GM10266 (cell line): ENCODE results near the gene LATS1.
"Not testable (repeated sequence)": the region's sequence is repeated elsewhere in the genome, so short reads cannot be mapped to it uniquely, and the experiment has no call there.

Experiments used
- DNase-seq: peaks from one replicate; pipeline ENCODE4 v3.0.0; 2012; ENCODE audit errors: extremely low spot score
- TF ChIP-seq, protein P1 (sequence below): IDR thresholded peaks from 2 replicates; pipeline ENCODE4 v1.5.1; 2012; ENCODE audit warnings: mild to moderate bottlenecking, low read depth; ENCODE audit not compliant: control insufficient read depth, insufficient read depth; ENCODE audit errors: missing control alignments

Gene LATS1

DNA sequence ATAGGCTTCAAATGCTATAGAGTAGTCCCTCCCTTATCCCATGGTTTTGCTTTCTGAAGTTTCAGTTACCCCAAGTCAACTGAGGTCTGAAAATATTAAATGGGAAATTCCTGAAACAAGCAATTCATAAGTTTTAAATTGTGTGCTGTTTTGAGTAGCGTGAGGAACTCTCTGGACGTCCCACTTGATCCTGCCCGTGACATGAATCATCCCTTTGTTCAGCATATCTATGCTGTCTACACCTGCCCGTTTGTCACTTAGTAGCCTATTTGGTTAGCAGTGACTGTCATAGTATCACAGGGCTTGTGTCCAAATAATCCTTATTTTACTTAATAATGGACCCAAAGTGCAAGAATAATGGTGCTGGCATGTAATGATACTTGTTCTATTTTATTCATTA is 36.6 kb upstream of the LATS1 start:
- TF ChIP-seq, protein P1, sequence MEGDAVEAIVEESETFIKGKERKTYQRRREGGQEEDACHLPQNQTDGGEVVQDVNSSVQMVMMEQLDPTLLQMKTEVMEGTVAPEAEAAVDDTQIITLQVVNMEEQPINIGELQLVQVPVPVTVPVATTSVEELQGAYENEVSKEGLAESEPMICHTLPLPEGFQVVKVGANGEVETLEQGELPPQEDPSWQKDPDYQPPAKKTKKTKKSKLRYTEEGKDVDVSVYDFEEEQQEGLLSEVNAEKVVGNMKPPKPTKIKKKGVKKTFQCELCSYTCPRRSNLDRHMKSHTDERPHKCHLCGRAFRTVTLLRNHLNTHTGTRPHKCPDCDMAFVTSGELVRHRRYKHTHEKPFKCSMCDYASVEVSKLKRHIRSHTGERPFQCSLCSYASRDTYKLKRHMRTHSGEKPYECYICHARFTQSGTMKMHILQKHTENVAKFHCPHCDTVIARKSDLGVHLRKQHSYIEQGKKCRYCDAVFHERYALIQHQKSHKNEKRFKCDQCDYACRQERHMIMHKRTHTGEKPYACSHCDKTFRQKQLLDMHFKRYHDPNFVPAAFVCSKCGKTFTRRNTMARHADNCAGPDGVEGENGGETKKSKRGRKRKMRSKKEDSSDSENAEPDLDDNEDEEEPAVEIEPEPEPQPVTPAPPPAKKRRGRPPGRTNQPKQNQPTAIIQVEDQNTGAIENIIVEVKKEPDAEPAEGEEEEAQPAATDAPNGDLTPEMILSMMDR, result no peak
- DNase-seq, result no peak

DNA sequence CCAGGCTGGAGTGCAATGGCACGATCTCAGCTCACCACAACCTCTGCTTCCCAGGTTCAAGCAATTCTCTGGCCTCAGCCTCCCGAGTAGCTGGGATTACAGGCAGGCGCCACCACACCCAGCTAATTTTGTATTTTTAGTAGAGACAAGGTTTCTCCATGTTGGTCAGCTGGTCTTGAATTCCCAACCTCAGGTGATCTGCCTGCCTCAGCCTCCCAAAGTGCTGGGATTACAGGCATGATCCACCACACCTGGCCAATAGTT is 35.4 kb upstream of the LATS1 start:
- DNase-seq, result not testable (repeated sequence)

DNA sequence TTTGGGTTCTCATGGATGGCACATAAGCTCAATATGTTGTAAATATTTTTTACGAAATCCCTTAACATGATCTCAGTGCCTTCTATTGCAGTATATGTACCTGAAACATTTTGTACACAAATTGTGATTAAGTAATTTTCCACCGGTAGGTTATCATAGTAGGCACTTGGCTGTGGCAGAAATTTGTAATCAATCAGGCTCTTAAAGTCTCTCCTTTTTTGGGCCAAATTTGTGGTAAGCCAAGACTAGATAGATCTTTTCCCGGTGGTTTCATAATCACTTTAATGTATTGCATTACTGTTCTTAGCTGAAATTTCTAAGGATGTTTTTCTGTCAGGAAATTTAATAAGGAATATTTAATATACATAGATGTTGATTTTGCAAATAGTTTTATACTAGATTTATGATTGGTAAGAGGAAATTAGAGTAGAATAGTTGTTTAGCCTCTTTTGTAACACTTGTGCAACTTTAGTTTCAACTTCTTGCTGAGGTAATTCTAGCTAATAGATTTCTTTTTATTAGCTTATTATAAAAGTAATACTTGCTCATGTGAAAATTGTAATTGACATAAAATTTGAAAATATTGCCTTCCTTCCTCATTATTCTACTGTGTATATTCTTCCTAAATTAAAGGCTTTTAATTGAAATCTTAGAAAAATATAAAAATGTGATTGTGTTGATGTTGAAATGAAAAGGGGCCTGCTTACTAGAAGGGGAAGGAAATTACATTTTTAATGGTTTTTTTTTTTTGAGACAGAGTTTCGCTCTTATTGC is 34.9 kb upstream of the LATS1 start:
- TF ChIP-seq, protein P1, result no peak
- no peak for DNase-seq

DNA sequence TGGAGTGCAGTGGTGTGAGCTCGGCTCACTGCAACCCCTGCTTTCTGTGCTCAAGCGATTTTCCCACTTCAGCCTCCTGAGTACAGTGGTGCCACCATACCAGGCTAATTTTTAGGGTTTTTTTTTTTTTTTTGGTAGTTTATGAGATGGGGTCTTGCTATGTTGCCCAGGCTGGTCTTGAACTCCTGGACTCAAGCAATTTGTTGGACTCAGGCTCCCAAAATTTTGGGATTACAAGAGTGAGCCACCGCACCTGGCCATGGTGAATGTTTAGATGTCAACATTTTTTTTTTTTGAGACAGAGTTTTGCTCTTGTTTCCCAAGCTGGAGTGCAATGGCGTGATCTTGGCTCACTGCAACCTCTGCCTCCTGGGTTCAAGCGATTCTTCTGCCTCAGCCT is 34.0 kb upstream of the LATS1 start:
- DNase-seq, result not testable (repeated sequence)

DNA sequence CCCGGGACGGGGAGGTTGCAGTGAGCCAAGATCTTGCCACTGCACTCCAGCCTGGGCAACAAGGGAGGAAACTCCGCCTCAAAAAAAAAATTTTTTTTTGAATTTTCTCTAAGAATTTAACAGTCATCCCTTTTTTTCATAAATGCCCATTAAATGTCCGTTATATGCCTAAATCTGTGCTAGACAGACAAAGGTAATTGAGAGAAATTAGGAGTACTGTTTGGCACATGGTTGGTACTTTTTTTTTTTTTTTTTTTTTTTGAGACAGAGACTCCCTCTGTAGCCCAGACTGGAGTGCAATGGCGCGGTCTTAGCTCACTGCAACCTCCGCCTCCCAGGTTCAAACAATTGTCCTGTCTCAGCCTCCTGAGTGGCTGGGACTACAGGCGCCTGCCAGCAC is 33.3 kb upstream of the LATS1 start:
- no peak for DNase-seq
- TF ChIP-seq, protein P1, result no peak

DNA sequence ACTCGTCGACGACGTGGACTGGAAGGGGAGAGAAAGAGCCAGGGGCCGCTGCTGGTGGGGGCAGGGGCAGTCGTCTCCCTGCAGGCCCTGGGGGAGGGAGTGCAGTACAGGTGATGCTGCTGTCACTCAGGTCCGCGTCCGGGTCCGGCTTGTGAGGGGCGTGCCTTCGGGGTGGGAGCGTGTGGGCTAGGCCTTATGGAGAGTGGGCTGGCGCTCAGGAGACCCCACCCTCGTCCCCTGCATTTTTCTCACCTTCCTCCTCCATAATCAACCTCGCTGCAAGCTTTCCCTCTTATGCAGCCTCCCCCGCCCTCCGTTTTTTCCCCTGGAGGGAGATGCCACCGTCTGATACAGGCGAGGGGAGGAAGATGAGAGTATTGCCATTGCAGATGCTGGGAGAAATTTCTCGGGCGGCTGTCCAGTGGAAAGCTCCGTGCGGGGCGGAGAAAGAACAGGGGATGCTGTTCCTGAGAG is 32.3 kb upstream of the LATS1 start:
- TF ChIP-seq, protein P1, result no peak
- DNase-seq, result peak; percentile 56

DNA sequence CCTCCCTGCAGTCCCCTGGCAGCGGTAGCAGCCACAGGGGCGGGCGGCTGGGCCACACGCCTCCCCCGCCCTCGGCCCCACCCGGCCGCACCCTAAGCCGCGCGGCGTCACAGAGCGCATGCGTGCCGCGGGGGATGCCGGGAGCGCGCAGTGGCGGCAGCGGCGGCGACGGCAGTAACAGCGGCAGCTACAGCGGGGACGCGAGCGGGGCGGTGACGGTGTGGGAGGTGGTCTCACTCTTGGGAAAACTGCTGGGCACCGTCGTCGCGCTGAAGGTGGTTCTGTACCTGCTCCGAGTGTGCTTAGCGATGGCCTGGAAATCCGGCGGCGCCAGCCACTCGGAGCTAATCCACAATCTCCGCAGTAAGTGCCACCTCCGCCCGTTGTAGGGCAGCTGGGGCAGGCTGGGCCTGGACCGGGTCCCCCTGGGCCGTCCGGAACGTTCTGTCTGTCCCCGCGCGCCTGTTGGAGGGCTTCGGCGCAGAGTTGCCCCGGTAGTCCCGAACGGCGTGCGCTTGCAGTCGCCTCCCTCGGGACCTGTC is 31.8 kb upstream of the LATS1 start, which contains the start of gene PCMT1:
PCMT1 (plus strand) TSS at position 148 of the 542 bp plus-strand sequence; CDS start at position 309, 161 bp downstream.
- peak; percentile 92 for DNase-seq
- TF ChIP-seq, protein P1, result no peak

DNA sequence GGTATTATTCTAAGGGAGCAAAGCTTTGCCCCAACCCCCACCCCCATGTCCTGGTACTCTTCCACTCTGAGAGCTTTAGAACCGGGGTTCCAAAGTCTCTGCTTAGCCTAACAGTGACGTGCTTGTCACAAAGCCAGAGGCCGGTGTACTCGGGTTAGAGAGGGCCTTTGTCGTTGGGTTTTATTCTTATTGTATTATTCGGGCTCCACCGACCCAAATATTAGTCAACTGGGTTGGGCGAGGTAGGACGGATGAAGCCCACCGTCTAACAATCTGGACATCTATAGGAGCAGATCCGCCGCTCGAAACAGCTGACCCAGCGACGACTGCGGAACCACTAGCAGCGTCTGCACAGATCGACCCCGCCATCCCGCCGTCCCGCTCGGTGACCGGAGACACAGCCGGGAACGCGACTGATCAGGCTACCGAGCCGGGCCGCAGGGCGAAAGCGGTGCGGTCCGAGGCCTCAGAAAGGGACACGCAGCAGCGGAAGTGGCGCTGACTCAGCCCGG is 31.2 kb upstream of the LATS1 start:
- DNase-seq, result not testable (repeated sequence)
